ENCODE data around the gene TM4SF1. TPM values are rescaled to one million over a fixed set of nuclear protein-coding genes. Genes with fewer than 3 reads are reported as not detected.

Gene TM4SF1
- polyA plus RNA-seq, 1 of the 3 experiments (the other 2 are of a cell fraction): 209 TPM

DNA sequence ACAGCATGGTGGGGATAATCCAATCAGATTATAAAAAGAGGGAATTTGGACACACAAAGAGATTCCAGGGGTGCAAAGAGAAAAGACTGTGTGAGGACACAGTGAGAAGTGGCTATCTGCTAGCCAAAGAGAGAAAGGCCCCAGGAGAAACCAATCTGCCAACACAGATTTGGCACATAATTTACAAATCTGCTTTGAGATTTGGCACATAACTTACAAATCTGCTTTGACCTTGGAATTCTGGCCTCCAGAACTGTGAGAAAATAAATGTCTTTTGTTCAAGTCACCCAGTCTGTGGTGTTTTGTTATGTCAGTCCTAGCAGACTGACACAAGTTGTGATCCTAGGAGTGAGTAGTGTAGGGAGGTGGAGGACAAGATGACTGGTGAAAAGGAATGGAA, 40.5 kb downstream of the TM4SF1 start:
- Histone ChIP-seq H3K9me2 (no peaks in the 10 kb centered on the region), H3K4me1 (ENCODE audit: control insufficient read depth in 1 of 2, insufficient read depth in 2 of 2, low read depth in 1 of 2, low read length in 1 of 2) (peaks cover 0 to 34% of the 10 kb centered on the region in 2 experiments; a peak in 3 of 4 replicates), H2AFZ (ENCODE audit: low read depth) (no peak overlapping the region), H3K79me2 (ENCODE audit: insufficient read depth) (no peaks in the 10 kb centered on the region), H4K20me1 (ENCODE audit: insufficient read depth) (no peaks in the 10 kb centered on the region), H3F3A (replicated peaks; ENCODE audit: insufficient read depth) (peaks cover 27% of the 10 kb centered on the region), H3K4me3 (ENCODE audit: low read depth in 2 of 2, low read length in 1 of 2) (no peak overlapping the region), H3K9me3 (no peaks in the 10 kb centered on the region), H3K27me3 (ENCODE audit: insufficient read depth) (no peaks in the 10 kb centered on the region), H3K27ac (ENCODE audit: low read depth in 2 of 2, low read length in 1 of 2) (no peak overlapping the region), H3K9ac (no peak overlapping the region), H3K4me2 (no peak overlapping the region), H3K36me3 (replicated peaks in 1 of 2; ENCODE audit: control insufficient read depth in 1 of 2, insufficient read depth in 2 of 2, low read length in 1 of 2) (no peaks in the 10 kb centered on the region)
- CTCF ChIA-PET: interaction anchor here (1.0 kb wide), 1 partner anchor 216 kb away, joined by 3 read pairs; no protein-coding TSS in a partner anchor
- no peak for DNase-seq
- POLR2A ChIA-PET: no interaction called here
- no peak for TF ChIP-seq ZBTB33 (IDR thresholded peaks at IDR 0.05; ENCODE audit: borderline replicate concordance, low read depth)
- TF ChIP-seq, protein P1, sequence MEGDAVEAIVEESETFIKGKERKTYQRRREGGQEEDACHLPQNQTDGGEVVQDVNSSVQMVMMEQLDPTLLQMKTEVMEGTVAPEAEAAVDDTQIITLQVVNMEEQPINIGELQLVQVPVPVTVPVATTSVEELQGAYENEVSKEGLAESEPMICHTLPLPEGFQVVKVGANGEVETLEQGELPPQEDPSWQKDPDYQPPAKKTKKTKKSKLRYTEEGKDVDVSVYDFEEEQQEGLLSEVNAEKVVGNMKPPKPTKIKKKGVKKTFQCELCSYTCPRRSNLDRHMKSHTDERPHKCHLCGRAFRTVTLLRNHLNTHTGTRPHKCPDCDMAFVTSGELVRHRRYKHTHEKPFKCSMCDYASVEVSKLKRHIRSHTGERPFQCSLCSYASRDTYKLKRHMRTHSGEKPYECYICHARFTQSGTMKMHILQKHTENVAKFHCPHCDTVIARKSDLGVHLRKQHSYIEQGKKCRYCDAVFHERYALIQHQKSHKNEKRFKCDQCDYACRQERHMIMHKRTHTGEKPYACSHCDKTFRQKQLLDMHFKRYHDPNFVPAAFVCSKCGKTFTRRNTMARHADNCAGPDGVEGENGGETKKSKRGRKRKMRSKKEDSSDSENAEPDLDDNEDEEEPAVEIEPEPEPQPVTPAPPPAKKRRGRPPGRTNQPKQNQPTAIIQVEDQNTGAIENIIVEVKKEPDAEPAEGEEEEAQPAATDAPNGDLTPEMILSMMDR (IDR thresholded peaks at IDR 0.05): no peak
- no peak for TF ChIP-seq SMC3 (IDR thresholded peaks at IDR 0.05; ENCODE audit: low read depth, low read length)
- TF ChIP-seq NFIC (IDR thresholded peaks at IDR 0.05; ENCODE audit: borderline replicate concordance): no peak
- TF ChIP-seq, protein P2, sequence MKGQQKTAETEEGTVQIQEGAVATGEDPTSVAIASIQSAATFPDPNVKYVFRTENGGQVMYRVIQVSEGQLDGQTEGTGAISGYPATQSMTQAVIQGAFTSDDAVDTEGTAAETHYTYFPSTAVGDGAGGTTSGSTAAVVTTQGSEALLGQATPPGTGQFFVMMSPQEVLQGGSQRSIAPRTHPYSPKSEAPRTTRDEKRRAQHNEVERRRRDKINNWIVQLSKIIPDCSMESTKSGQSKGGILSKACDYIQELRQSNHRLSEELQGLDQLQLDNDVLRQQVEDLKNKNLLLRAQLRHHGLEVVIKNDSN (IDR thresholded peaks at IDR 0.05; ENCODE audit: borderline replicate concordance, low read depth): no peak
- TF ChIP-seq JUND (IDR thresholded peaks at IDR 0.05): no peak
- TF ChIP-seq USF2 (IDR thresholded peaks at IDR 0.05; ENCODE audit: borderline replicate concordance, low read depth, low read length): no peak
- TF ChIP-seq FOXJ3 (CRISPR knock-in tag; IDR thresholded peaks at IDR 0.05): no peak
- TF ChIP-seq REST (IDR thresholded peaks at IDR 0.05; ENCODE audit: low read depth, low read length): no peak
- no peak for TF ChIP-seq SIN3A (IDR thresholded peaks at IDR 0.05; ENCODE audit: borderline replicate concordance, low read depth, low read length)
- no peak for TF ChIP-seq TEAD4 (IDR thresholded peaks at IDR 0.05; ENCODE audit: borderline replicate concordance, insufficient read depth)
- TF ChIP-seq RAD21 (IDR thresholded peaks at IDR 0.05; ENCODE audit: low read length): no peak
- no peak for TF ChIP-seq MAX (IDR thresholded peaks at IDR 0.05; ENCODE audit: low read depth)
- TF ChIP-seq EZH2phosphoT487 (IDR thresholded peaks at IDR 0.05; ENCODE audit: borderline replicate concordance, low read depth): no peak
- TF ChIP-seq MEF2A (IDR thresholded peaks at IDR 0.05; ENCODE audit: borderline replicate concordance, low read depth): no peak
- TF ChIP-seq RXRA (IDR thresholded peaks at IDR 0.05; ENCODE audit: borderline replicate concordance, low read depth): no peak
- TF ChIP-seq GABPA (IDR thresholded peaks at IDR 0.05; ENCODE audit: low read depth): no peak
- no peak for TF ChIP-seq YY1 (IDR thresholded peaks at IDR 0.05; ENCODE audit: low read depth)
- TF ChIP-seq ELF1 (IDR thresholded peaks at IDR 0.05): no peak
- TF ChIP-seq NRF1 (IDR thresholded peaks at IDR 0.05; ENCODE audit: low read depth, low read length): no peak
